Lung (tissue), 12 donors: Measurements from ENCODE around the gene BRD4. TPM values are rescaled to one million over a fixed set of nuclear protein-coding genes. Genes with fewer than 3 reads are reported as not detected.

Experiments used
- ATAC-seq: fragments of 200-7000 bp; cut with Tn5 transposase; one replicate; pipeline ENCODE4 v1.9.1; 2020; ENCODE audit warnings: moderate number of reproducible peaks; ENCODE audit not compliant: insufficient read depth, low FRiP score
- DNase-seq, 3 donors: peaks; one replicate each; pipeline ENCODE4 v3.0.0-alpha.2; 2013 to 2017
- H3K27ac ChIP-seq, 2 donors: one replicate each; pipeline ENCODE4 v1.5.1; 2013; ENCODE audit warnings: mild to moderate bottlenecking in 2 of 2, moderate library complexity in 2 of 2, control low read depth in 1 of 2, inconsistent platforms in 1 of 2, low read depth in 1 of 2, low read length in 1 of 2
- H3K27me3 ChIP-seq, 3 donors: one replicate each; pipeline ENCODE4 v1.5.1; 2013; ENCODE audit warnings: low read length in 2 of 3; ENCODE audit not compliant: control insufficient read depth in 3 of 3, insufficient read depth in 3 of 3
- H3K36me3 ChIP-seq, 4 donors: one replicate each; pipeline ENCODE4 v1.5.1; 2013; ENCODE audit warnings: low read length in 4 of 4, mild to moderate bottlenecking in 1 of 4, moderate library complexity in 1 of 4; ENCODE audit not compliant: control insufficient read depth in 4 of 4, insufficient read depth in 4 of 4
- H3K4me1 ChIP-seq, 5 donors: one replicate each; pipeline ENCODE4 v1.5.1; 2013; ENCODE audit warnings: low read length in 5 of 5, mild to moderate bottlenecking in 2 of 5, moderate library complexity in 1 of 5; ENCODE audit not compliant: control insufficient read depth in 5 of 5, insufficient read depth in 5 of 5
- H3K4me3 ChIP-seq: one replicate; pipeline ENCODE4 v1.5.1; 2013; ENCODE audit warnings: mild to moderate bottlenecking, control low read depth, moderate library complexity
- H3K9ac ChIP-seq, 2 donors: one replicate each; pipeline ENCODE4 v1.5.1; 2013; ENCODE audit warnings: low read length in 2 of 2, control low read depth in 1 of 2; ENCODE audit not compliant: insufficient read depth in 1 of 2
- H3K9me3 ChIP-seq, 4 donors: one replicate each; pipeline ENCODE4 v1.5.1; 2013; ENCODE audit warnings: low read length in 3 of 4, mild to moderate bottlenecking in 1 of 4, moderate library complexity in 1 of 4; ENCODE audit not compliant: control insufficient read depth in 4 of 4, insufficient read depth in 3 of 4
- CTCF ChIP-seq: IDR thresholded peaks from 2 replicates; pipeline ENCODE4 v1.5.1; 2012; ENCODE audit warnings: mild to moderate bottlenecking; ENCODE audit errors: control extremely low read depth, extremely low read depth
- WGBS, 2 donors: extraction: QIAGEN DNeasy Blood & Tissue Kit; methylation state at CpG; one replicate each; pipeline ENCODE4 v1.1.7; 2013; 5-methylcytosine and 5-hydroxymethylcytosine counted together
- polyA plus RNA-seq, 2 donors: library from polyadenylated mRNA; stranded (reverse); fragments of 200-250 nt; gene quantifications; one replicate each; pipeline ENCODE4 v1.2.1, GENCODE V29; 2013
- total RNA-seq, 2 donors: library from RNA; depleted of rRNA in 1 of 2; stranded (reverse); fragments of >200 nt in 1 of 2; gene quantifications; one replicate each; pipeline ENCODE4 v1.2.1, GENCODE V29; 2014 to 2021
- donor health status: control.
- donor health status: control.
- donor health status: Bipolar disorder and iron deficiency.
- donor health status: healthy.
- donor health status: DM: yes; HTN: yes; CAD: no.

Gene BRD4
- total and polyA plus RNA-seq, 4 donors: 23.2 to 89.0 (median 37.7) TPM

GRCh38 chr19:15199661-15200552 is 132.4 kb downstream of the BRD4 start:
- DNase-seq: peak; percentile 85 to 91 (median 90)
- no peaks in the 10 kb centered on the region for H3K9me3 ChIP-seq
- H3K9ac ChIP-seq: peak overlapping the region in 1 of 2 donors; percentile 42
- TF ChIP-seq CTCF: no peak
- no peaks in the 10 kb centered on the region for H3K27me3 ChIP-seq
- WGBS, 2 donors: 7 to 27% methylated on average over 29 to 77 of the region's 82 CpGs
- peaks cover 0 to 7% (median 3%) of the 10 kb centered on the region in 4 donors for H3K36me3 ChIP-seq
- ATAC-seq: no peak
- peak overlapping the region; percentile 55 to 57 for H3K27ac ChIP-seq
- H3K4me3 ChIP-seq: peak overlapping the region; percentile 49
- H3K4me1 ChIP-seq: peaks cover 0 to 13% (median 10%) of the 10 kb centered on the region in 5 donors

- DNase-seq (no peak), ATAC-seq (no peak)
- WGBS, 2 donors: 75 to 89% methylated on average over 15 of the region's 15 CpGs
- no peak for TF ChIP-seq CTCF
- H3K4me3 ChIP-seq: peak overlapping the region; percentile 14
- no peaks in the 10 kb centered on the region for H3K27me3 ChIP-seq
- peak overlapping the region in 1 of 2 donors; percentile 20 for H3K27ac ChIP-seq
- H3K36me3 ChIP-seq: peaks cover 0 to 7% (median 3%) of the 10 kb centered on the region in 4 donors
- H3K4me1 ChIP-seq: peaks cover 0 to 16% (median 11%) of the 10 kb centered on the region in 5 donors
- no peaks in the 10 kb centered on the region for H3K9me3 ChIP-seq
- H3K9ac ChIP-seq: no peak overlapping the region
Measured at GRCh38 chr19:15198951-15199660, 133.2 kb downstream of the BRD4 start.

- no peak for DNase-seq
- no peak overlapping the region for H3K9ac ChIP-seq
- ATAC-seq: no peak
- H3K9me3 ChIP-seq: no peaks in the 10 kb centered on the region
- H3K36me3 ChIP-seq: peaks cover 0 to 10% (median 3%) of the 10 kb centered on the region in 4 donors
- peaks cover 0 to 16% (median 11%) of the 10 kb centered on the region in 5 donors for H3K4me1 ChIP-seq
- no peak for TF ChIP-seq CTCF
- no peaks in the 10 kb centered on the region for H3K27me3 ChIP-seq
- WGBS, 2 donors: 29 to 37% methylated on average over 6 to 8 of the region's 8 CpGs
- H3K4me3 ChIP-seq: no peak overlapping the region
- H3K27ac ChIP-seq: peak overlapping the region in 1 of 2 donors; percentile 24
Measured at GRCh38 chr19:15197942-15198341, 134.4 kb downstream of the BRD4 start.
